SH-SY5Y (cell line): ENCODE results near the gene STAP2.

ENCODE experiments used
- GATA2 ChIP-seq: IDR thresholded peaks from 2 replicates; pipeline ENCODE4 v1.6.1; 2011; ENCODE audit warnings: mild to moderate bottlenecking, low read depth, low read length
- GATA3 ChIP-seq: IDR thresholded peaks from 2 replicates; pipeline ENCODE4 v1.6.1; 2011; ENCODE audit warnings: low read depth, mild to moderate bottlenecking, low read length, moderate library complexity

DNA sequence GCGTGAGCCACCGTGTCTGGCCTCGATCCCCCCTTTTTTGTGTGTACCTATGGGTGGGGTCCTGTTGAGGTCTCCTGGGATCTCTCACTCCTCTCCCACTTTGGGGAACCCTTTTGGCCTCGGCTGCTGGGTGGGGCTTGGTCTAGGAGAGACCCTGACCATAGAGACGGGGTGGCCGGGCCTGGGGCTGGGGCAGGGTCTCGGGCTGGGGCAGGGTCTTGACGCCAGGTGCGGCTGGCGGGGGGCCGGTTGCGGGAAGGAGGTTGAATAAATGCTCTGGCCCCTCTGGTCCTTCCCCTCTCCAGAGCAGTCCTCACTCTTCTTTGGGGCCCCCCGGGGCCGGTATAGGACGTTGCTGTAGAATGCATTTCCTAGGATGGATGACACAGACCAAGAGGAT, 46.1 kb downstream of the STAP2 start:
- TF ChIP-seq GATA2 (no peak), GATA3 (no peak)
